ENCODE measurements around the gene RGS10. TPM values are rescaled to one million over a fixed set of nuclear protein-coding genes. Genes with fewer than 3 reads are reported as not detected.

RGS10 gene
- total RNA-seq, 5 donors from 2014 or later (not counting 1 experiment from before 2014, with no cell fraction given) = 77.1 to 163 (median 155) TPM

- peaks cover 71 to 78% (median 75%) of the 10 kb centered on the region in 3 donors for H3K4me1 Mint-ChIP-seq
- H3K36me3 Mint-ChIP-seq = peaks cover 22% of the 10 kb centered on the region
- no peaks in the 10 kb centered on the region for H3K9me3 Mint-ChIP-seq
- H3K27ac Mint-ChIP-seq = peak overlapping the region; percentile 98 to 99
- H3K27ac ChIP-seq (ENCODE audit: low read length) = no peak overlapping the region
- H3K4me3 Mint-ChIP-seq = no peak overlapping the region
- DNase-seq (no peak), ATAC-seq (replicated peaks in 1 of 4) (no peak)
- no peak overlapping the region for H3K4me3 ChIP-seq (ENCODE audit: control insufficient read depth in 1 of 2, extremely low read depth in 1 of 2, low read length in 1 of 2)
- H3K27me3 Mint-ChIP-seq = no peaks in the 10 kb centered on the region
- no peaks in the 10 kb centered on the region for H3K27me3 ChIP-seq (replicated peaks in 1 of 2; ENCODE audit: control insufficient read depth in 2 of 2, extremely low read depth in 1 of 2, insufficient read depth in 2 of 2, low read length in 1 of 2)
- H3K9me3 ChIP-seq = no peaks in the 10 kb centered on the region
- CTCF ChIA-PET = no interaction called here
- 100% methylated on average over 2 of the region's 3 CpGs for WGBS (ENCODE audit: insufficient coverage)
- POLR2A ChIA-PET = no interaction called here
- peaks cover 36 to 78% of the 10 kb centered on the region in 2 experiments for H3K4me1 ChIP-seq (ENCODE audit: control insufficient read depth in 1 of 2, extremely low read depth in 1 of 2, insufficient read depth in 2 of 2, low read length in 2 of 2)
- H3K36me3 ChIP-seq (ENCODE audit: control insufficient read depth in 2 of 2, extremely low read depth in 1 of 2, insufficient read depth in 1 of 2, low read length in 1 of 2) = peaks cover 0 to 18% of the 10 kb centered on the region in 2 donors
Observed at GRCh38 chr10:119495545-119495944, 47.0 kb downstream of the RGS10 start.

GRCh38 chr10:119495021-119495505 lies 47.5 kb downstream of the RGS10 start:
- peak overlapping the region; percentile 98 to 99 for H3K27ac Mint-ChIP-seq
- Histone ChIP-seq H3K4me3 (ENCODE audit: control insufficient read depth in 1 of 2, extremely low read depth in 1 of 2, low read length in 1 of 2) (no peak overlapping the region), H3K4me1 (ENCODE audit: control insufficient read depth in 1 of 2, extremely low read depth in 1 of 2, insufficient read depth in 2 of 2, low read length in 2 of 2) (peaks cover 31 to 79% of the 10 kb centered on the region in 2 experiments), H3K9me3 (no peaks in the 10 kb centered on the region), H3K27me3 (replicated peaks in 1 of 2; ENCODE audit: control insufficient read depth in 2 of 2, extremely low read depth in 1 of 2, insufficient read depth in 2 of 2, low read length in 1 of 2) (no peaks in the 10 kb centered on the region), H3K27ac (ENCODE audit: low read length) (peak overlapping the region; percentile 44), H3K36me3 (ENCODE audit: control insufficient read depth in 2 of 2, extremely low read depth in 1 of 2, insufficient read depth in 1 of 2, low read length in 1 of 2) (peaks cover 0 to 17% of the 10 kb centered on the region in 2 donors)
- POLR2A ChIA-PET = interaction anchor here (0.5 to 0.7 kb wide), 2 partner anchors 10 to 244 kb away, joined by 5 read pairs; no protein-coding TSS in a partner anchor
- H3K27me3 Mint-ChIP-seq = no peaks in the 10 kb centered on the region
- H3K9me3 Mint-ChIP-seq = no peaks in the 10 kb centered on the region
- H3K36me3 Mint-ChIP-seq = peaks cover 21% of the 10 kb centered on the region
- ATAC-seq (replicated peaks in 1 of 4) (no peak), DNase-seq (no peak)
- H3K4me1 Mint-ChIP-seq = peaks cover 71 to 76% (median 75%) of the 10 kb centered on the region in 3 donors
- 100% methylated on average over 5 of the region's 5 CpGs for WGBS (ENCODE audit: insufficient coverage)
- CTCF ChIA-PET = no interaction called here
- no peak overlapping the region for H3K4me3 Mint-ChIP-seq

- H3K4me1 ChIP-seq (ENCODE audit: control insufficient read depth in 1 of 2, extremely low read depth in 1 of 2, insufficient read depth in 2 of 2, low read length in 2 of 2) = peaks cover 30 to 79% of the 10 kb centered on the region in 2 experiments
- H3K36me3 Mint-ChIP-seq = peaks cover 14% of the 10 kb centered on the region
- H3K27me3 Mint-ChIP-seq = no peaks in the 10 kb centered on the region
- peak in 2 of 4 experiments; percentile 25 to 31 for ATAC-seq (replicated peaks in 1 of 4)
- no peak for DNase-seq
- H3K27ac Mint-ChIP-seq = peak overlapping the region; percentile 98 to 99
- 58% methylated on average over 2 of the region's 6 CpGs for WGBS (ENCODE audit: insufficient coverage)
- H3K9me3 ChIP-seq = no peaks in the 10 kb centered on the region
- POLR2A ChIA-PET = interaction anchor here (0.5 to 0.7 kb wide), 2 partner anchors 10 to 244 kb away, joined by 5 read pairs; no protein-coding TSS in a partner anchor
- peak overlapping the region; percentile 44 for H3K27ac ChIP-seq (ENCODE audit: low read length)
- CTCF ChIA-PET = no interaction called here
- H3K27me3 ChIP-seq (replicated peaks in 1 of 2; ENCODE audit: control insufficient read depth in 2 of 2, extremely low read depth in 1 of 2, insufficient read depth in 2 of 2, low read length in 1 of 2) = no peaks in the 10 kb centered on the region
- H3K4me3 Mint-ChIP-seq = peak overlapping the region in 1 of 3 donors; percentile 7
- H3K4me3 ChIP-seq (ENCODE audit: control insufficient read depth in 1 of 2, extremely low read depth in 1 of 2, low read length in 1 of 2) = no peak overlapping the region
- peaks cover 71 to 76% (median 74%) of the 10 kb centered on the region in 3 donors for H3K4me1 Mint-ChIP-seq
- H3K9me3 Mint-ChIP-seq = no peaks in the 10 kb centered on the region
- H3K36me3 ChIP-seq (ENCODE audit: control insufficient read depth in 2 of 2, extremely low read depth in 1 of 2, insufficient read depth in 1 of 2, low read length in 1 of 2) = peaks cover 0 to 13% of the 10 kb centered on the region in 2 donors
Observed at GRCh38 chr10:119494236-119495020, 48.1 kb downstream of the RGS10 start.

- peak overlapping the region in 1 of 3 donors; percentile 25 for H3K4me3 Mint-ChIP-seq
- peaks cover 6% of the 10 kb centered on the region for H3K36me3 Mint-ChIP-seq
- H3K4me1 Mint-ChIP-seq = peaks cover 67 to 72% (median 67%) of the 10 kb centered on the region in 3 donors
- POLR2A ChIA-PET = interaction anchor here in 1 of 2 donors (0.6 kb wide), 1 partner anchor 259 kb away, joined by 3 read pairs; no protein-coding TSS in a partner anchor
- no peaks in the 10 kb centered on the region for H3K27me3 ChIP-seq (replicated peaks in 1 of 2; ENCODE audit: control insufficient read depth in 2 of 2, extremely low read depth in 1 of 2, insufficient read depth in 2 of 2, low read length in 1 of 2)
- H3K4me3 ChIP-seq (ENCODE audit: control insufficient read depth in 1 of 2, extremely low read depth in 1 of 2, low read length in 1 of 2) = no peak overlapping the region
- ATAC-seq (replicated peaks in 1 of 4) (no peak), DNase-seq (no peak)
- H3K9me3 Mint-ChIP-seq = no peaks in the 10 kb centered on the region
- H3K27me3 Mint-ChIP-seq = no peaks in the 10 kb centered on the region
- H3K36me3 ChIP-seq (ENCODE audit: control insufficient read depth in 2 of 2, extremely low read depth in 1 of 2, insufficient read depth in 1 of 2, low read length in 1 of 2) = peaks cover 0 to under 1% of the 10 kb centered on the region in 2 donors
- WGBS (ENCODE audit: insufficient coverage) = 31% methylated on average over 11 of the region's 11 CpGs
- CTCF ChIA-PET = no interaction called here
- H3K27ac Mint-ChIP-seq = peak overlapping the region; percentile 88 to 99
- H3K9me3 ChIP-seq = no peaks in the 10 kb centered on the region
- peak overlapping the region; percentile 39 for H3K27ac ChIP-seq (ENCODE audit: low read length)
- H3K4me1 ChIP-seq (ENCODE audit: control insufficient read depth in 1 of 2, extremely low read depth in 1 of 2, insufficient read depth in 2 of 2, low read length in 2 of 2) = peaks cover 21 to 72% of the 10 kb centered on the region in 2 experiments
Observed at GRCh38 chr10:119493155-119493554, 49.4 kb downstream of the RGS10 start.

- Mint-ChIP-seq H3K4me3 (no peak overlapping the region), H3K4me1 (peaks cover 61 to 68% (median 62%) of the 10 kb centered on the region in 3 donors), H3K36me3 (peaks cover 3% of the 10 kb centered on the region), H3K27ac (peak overlapping the region; percentile 79 to 99), H3K27me3 (no peaks in the 10 kb centered on the region), H3K9me3 (no peaks in the 10 kb centered on the region)
- 91% methylated on average over 3 of the region's 6 CpGs for WGBS (ENCODE audit: insufficient coverage)
- CTCF ChIA-PET = no interaction called here
- POLR2A ChIA-PET = no interaction called here
- ATAC-seq (replicated peaks in 1 of 4) (no peak), DNase-seq (no peak)
- Histone ChIP-seq H3K36me3 (ENCODE audit: control insufficient read depth in 2 of 2, extremely low read depth in 1 of 2, insufficient read depth in 1 of 2, low read length in 1 of 2) (no peaks in the 10 kb centered on the region), H3K27me3 (replicated peaks in 1 of 2; ENCODE audit: control insufficient read depth in 2 of 2, extremely low read depth in 1 of 2, insufficient read depth in 2 of 2, low read length in 1 of 2) (no peaks in the 10 kb centered on the region), H3K4me3 (ENCODE audit: control insufficient read depth in 1 of 2, extremely low read depth in 1 of 2, low read length in 1 of 2) (no peak overlapping the region), H3K9me3 (no peaks in the 10 kb centered on the region), H3K4me1 (ENCODE audit: control insufficient read depth in 1 of 2, extremely low read depth in 1 of 2, insufficient read depth in 2 of 2, low read length in 2 of 2) (peaks cover 21 to 62% of the 10 kb centered on the region in 2 experiments), H3K27ac (ENCODE audit: low read length) (no peak overlapping the region)
Observed at GRCh38 chr10:119491966-119492757, 50.4 kb downstream of the RGS10 start.

GRCh38 chr10:119489991-119490326 lies 52.6 kb downstream of the RGS10 start:
- H3K4me3 ChIP-seq (ENCODE audit: control insufficient read depth in 1 of 2, extremely low read depth in 1 of 2, low read length in 1 of 2) = peak overlapping the region in 1 of 2 donors; percentile 58
- POLR2A ChIA-PET = interaction anchor here (0.7 kb wide), 2 partner anchors 11 to 52 kb away, joined by 3 to 12 read pairs; partner anchors contain the start of gene RGS10 (in 1 of the 2)
- H3K36me3 Mint-ChIP-seq = no peaks in the 10 kb centered on the region
- H3K9me3 Mint-ChIP-seq = no peaks in the 10 kb centered on the region
- H3K4me3 Mint-ChIP-seq = peak overlapping the region; percentile 74 to 84 (median 78)
- H3K9me3 ChIP-seq = no peaks in the 10 kb centered on the region
- H3K27me3 Mint-ChIP-seq = no peaks in the 10 kb centered on the region
- peak overlapping the region; percentile 86 for H3K27ac ChIP-seq (ENCODE audit: low read length)
- H3K4me1 ChIP-seq (ENCODE audit: control insufficient read depth in 1 of 2, extremely low read depth in 1 of 2, insufficient read depth in 2 of 2, low read length in 2 of 2) = peaks cover 21 to 44% of the 10 kb centered on the region in 2 experiments
- peak overlapping the region; percentile 91 to 95 for H3K27ac Mint-ChIP-seq
- DNase-seq (no peak), ATAC-seq (replicated peaks in 1 of 4) (no peak)
- H3K4me1 Mint-ChIP-seq = peaks cover 44 to 53% (median 45%) of the 10 kb centered on the region in 3 donors
- CTCF ChIA-PET = interaction anchor here (0.6 to 1.2 kb wide), 9 partner anchors 10 to 401 kb away, joined by 3 to 9 read pairs (median 4); partner anchors contain the start of gene GRK5 (in 1 of the 2)
- no peaks in the 10 kb centered on the region for H3K36me3 ChIP-seq (ENCODE audit: control insufficient read depth in 2 of 2, extremely low read depth in 1 of 2, insufficient read depth in 1 of 2, low read length in 1 of 2)
- WGBS (ENCODE audit: insufficient coverage) = 58% methylated on average over 4 of the region's 5 CpGs
- no peaks in the 10 kb centered on the region for H3K27me3 ChIP-seq (replicated peaks in 1 of 2; ENCODE audit: control insufficient read depth in 2 of 2, extremely low read depth in 1 of 2, insufficient read depth in 2 of 2, low read length in 1 of 2)

Data from T-cell (primary cell).